GM21447 (cell line): Measurements from ENCODE around the gene PDE1A.
"Not testable (repeated sequence)": the region's sequence is repeated elsewhere in the genome, so short reads cannot be mapped to it uniquely, and the experiment has no call there.

Experiments used
- ATAC-seq: cut with Tn5 transposase; IDR thresholded peaks from one replicate; pipeline ENCODE4 v1.9.1; 2021; ENCODE audit not compliant: unreplicated experiment

Gene PDE1A

GRCh38 chr2:182281276-182281675 is 145.6 kb downstream of the PDE1A start:
- no peak for ATAC-seq

- ATAC-seq, result no peak
These were observed 146.7 kb downstream of the PDE1A start for GRCh38 chr2:182280118-182280517.

DNA sequence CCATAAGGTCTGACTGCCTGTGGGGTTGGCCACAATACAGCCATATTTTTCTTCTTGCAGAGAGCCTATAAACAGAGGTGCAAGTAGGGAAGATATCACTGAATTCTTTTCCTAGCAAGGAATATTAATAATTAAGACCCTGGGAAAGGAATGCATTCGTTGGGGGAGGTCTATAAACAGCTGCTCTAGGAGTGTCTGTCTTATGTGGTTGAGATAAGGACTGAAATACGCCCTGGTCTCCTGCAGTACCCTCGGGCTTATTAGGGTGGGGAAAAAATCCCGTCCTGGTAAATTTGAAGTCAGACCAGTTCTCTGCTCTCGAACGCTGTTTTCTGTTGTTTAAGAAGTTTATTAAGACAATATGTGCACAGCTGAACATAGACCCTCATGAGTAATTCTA is 150.2 kb downstream of the PDE1A start:
- ATAC-seq, result not testable (repeated sequence)

- ATAC-seq, result no peak
These were observed 158.9 kb downstream of the PDE1A start for GRCh38 chr2:182267971-182268370.

DNA sequence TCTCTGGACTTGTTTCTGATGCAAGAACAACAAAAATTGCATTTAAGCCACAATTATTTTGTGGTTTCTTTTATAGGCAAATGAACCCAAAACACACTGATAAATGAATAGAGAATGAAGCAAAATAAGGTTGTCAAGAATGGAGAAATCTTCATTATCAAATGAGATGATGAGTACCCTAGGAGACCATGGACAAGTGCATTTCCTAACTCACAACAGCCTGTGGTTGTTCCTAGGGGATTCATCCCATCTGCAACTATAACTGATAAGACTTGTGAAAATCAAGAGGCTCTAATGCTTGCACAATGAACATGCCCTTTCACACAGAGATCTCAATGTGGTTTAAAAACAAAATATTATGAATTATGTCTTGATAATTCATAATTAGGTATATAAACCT is 159.9 kb downstream of the PDE1A start:
- ATAC-seq, result no peak

DNA sequence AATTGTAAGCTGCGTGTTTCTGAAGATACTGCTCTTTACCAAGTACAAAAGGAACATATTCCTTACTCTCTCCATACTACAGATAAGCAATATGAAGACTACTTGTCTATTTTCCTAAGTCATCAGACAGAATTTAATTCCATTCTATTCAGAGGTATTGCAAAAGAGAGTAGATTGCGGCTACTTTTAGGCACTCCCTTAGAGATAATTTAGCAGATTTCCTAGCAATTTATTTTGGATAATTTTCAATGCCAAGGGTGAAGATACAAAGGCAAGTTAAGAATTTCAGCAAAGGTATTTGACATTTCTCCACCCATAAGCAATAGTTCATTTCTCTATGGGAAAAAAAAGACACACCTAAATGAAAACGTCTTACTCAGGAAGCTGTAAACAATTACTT is 161.1 kb downstream of the PDE1A start:
- ATAC-seq, result no peak

DNA sequence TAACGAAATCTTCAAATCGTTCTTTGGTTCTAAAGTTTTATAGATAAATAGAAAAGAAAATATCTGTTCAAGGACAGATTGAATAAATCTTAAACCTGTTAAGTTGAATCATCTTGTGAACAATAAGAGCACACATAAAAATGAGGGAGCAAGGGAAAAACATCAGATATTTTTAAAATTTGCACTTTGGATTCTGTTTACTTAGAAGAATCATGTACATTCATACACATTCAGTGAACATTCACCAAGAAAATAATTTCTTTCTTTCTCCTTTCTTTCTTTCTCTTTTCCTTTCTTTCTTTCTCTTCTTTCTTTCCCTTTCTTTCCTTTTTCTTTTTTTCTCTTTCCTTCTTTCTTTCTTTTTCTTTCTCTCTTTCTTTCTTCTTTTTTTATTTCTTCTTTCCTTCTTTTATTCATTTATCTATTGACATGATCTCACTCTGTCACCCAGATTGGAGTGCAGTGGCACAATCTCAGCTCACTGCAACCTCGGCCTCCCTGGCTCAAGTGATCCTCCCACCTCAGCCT is 164.9 kb downstream of the PDE1A start:
- ATAC-seq, result no peak

- ATAC-seq, result no peak
These were observed 167.1 kb downstream of the PDE1A start for GRCh38 chr2:182259629-182260150.

DNA sequence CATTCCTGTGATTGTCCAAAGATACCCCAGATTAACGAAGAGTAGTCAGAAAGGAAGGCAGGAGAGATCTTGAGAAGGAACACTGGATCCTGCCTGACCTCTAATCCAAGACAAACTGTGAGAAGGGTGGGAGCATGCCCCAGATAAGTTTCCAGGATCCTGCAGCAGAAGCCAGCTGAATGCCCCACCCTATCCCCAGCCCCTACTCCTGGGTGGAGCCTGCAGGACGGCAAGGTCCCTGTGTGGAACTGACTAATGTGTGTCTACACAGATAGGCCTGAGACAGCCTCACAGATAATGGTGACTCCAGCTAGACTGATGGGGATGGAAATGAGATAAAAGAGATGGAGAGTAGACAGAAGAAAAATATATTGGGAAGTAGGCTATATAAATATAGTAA is 174.3 kb downstream of the PDE1A start:
- no peak for ATAC-seq

GRCh38 chr2:182248898-182249297 is 177.9 kb downstream of the PDE1A start:
- no peak for ATAC-seq

DNA sequence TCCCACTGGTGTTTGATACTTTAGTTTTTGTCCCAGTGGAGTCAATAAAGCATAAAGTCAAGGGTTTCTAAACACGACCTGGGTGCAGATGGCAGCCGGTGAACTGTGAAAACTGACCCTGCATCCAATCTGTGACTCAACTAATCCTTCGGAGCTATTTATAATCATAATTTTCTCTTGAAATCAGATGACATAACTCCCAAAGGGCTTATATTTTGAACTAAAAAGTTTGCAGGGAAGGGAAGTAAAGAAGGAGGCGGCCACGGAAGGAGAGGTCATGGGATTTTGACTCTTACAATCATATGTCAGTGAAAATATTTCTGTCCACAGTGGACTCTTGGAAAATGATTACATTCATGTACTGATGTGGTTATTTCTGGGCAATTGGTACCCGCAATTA is 178.5 kb downstream of the PDE1A start:
- ATAC-seq, result no peak

- ATAC-seq, result no peak
These were observed 179.0 kb downstream of the PDE1A start for GRCh38 chr2:182247831-182248230.

GRCh38 chr2:182245963-182246362 is 180.9 kb downstream of the PDE1A start:
- peak; percentile 52 for ATAC-seq

DNA sequence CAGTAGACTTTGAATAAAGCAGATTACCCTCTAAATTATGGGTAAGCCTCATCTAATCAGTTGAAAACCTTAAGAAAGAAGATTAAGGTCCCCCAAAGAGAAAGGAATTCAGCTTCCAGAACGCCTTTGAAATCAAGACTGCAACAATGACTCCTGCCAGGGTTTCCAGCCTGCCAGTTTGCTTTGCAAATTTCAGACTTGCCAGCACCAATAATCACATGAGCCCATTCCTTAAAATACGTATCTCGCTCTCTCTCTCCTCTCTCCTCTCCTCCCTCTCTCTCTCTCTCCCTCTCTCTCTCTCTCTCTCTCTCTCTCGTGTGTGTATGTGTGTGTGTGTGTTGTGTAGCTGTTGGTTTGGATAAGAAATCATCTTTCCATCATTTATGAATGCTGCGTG is 184.2 kb downstream of the PDE1A start:
- no peak for ATAC-seq

- no peak for ATAC-seq
These were observed 184.9 kb downstream of the PDE1A start for GRCh38 chr2:182241936-182242335.

DNA sequence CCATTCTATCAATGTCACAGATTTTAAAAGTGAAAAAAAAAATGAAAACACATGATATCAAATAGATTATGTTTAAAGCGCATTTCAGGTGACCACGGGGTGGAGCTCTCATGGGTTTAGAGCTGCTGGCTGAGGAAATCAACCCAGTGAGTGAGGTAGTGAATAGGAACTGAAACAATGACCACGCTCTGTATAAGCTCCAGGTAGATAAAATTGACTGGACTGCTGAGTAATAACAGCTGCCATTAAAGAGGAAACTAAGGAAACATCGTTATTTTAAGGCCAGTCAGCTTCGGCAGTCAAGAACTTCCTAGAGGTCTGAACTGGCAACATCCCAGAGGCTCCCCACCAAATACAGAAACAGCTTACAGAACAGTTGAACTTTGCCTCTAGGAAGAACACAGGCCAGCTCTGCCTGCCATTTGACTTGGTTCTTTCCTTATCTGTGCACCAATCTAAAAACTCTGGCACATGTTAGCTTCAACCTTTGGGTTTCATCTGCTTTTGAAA is 185.9 kb downstream of the PDE1A start:
- peak; percentile 100 for ATAC-seq

- ATAC-seq, result no peak
These were observed 196.3 kb downstream of the PDE1A start for GRCh38 chr2:182230561-182230960.

GRCh38 chr2:182229297-182229696 is 197.5 kb downstream of the PDE1A start:
- no peak for ATAC-seq

GRCh38 chr2:182228741-182229140 is 198.1 kb downstream of the PDE1A start:
- ATAC-seq, result no peak

GRCh38 chr2:182228073-182228473 is 198.8 kb downstream of the PDE1A start:
- no peak for ATAC-seq

DNA sequence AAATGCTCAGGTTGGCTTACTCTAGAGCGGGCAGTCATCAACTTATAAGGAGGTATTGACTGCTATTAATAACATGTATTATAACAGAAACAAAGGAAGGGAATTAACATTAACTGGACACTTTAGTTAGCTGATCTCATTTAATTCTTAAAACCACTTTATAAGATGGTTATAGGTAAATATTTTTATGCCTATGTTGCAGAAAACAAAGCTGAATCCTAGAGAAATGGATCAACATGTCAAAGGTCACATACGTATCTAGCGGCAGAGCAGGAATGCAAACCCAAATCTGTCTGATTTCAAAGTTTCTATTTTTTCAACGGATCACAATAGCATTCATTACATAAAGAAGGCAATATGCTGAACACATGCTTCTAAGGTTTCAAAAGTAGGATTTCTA is 200.0 kb downstream of the PDE1A start:
- ATAC-seq, result no peak

DNA sequence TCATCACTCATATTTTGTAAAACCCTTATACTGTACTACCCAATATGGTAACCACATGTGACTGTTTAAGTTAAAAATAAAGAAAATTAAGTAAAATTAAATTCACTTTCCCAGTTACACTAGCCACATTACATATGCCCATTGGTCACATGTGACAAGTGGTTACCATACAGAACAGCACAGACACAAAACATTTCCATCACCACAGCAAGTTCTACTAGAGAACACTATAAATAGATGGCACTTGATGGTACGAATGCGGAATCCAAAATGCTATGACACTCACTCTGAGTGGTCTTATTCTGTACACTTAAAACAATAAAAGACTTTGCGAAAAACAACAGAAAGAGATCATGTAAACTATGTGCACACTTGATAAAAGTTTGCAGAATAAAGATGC is 202.2 kb downstream of the PDE1A start:
- ATAC-seq, result no peak

DNA sequence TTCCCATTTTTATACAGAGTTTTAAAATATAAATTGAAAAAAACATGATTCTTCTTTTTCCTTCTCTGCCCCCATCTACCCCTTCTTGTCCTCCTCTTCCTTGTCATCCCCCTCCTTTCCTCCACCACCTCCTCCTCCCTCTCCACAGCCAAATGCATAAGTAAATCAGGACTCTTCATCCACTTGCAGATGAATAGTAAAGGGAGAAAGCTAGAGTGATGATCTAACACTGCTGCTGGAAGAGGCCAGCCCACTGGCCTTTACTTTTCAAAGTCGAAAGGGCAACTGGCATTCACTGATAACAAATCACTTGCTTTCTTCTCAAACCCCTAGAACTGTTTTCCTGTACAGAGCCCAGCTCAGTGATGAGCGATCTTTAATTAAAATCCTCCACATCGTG is 205.8 kb downstream of the PDE1A start:
- no peak for ATAC-seq
